RCC 7860 (cell line): ENCODE results near the gene SERPINB4.
"Not testable (repeated sequence)": the region's sequence is repeated elsewhere in the genome, so short reads cannot be mapped to it uniquely, and the experiment has no call there.

Source experiments
- DNase-seq: peaks from one replicate; pipeline ENCODE4 v3.0.0-alpha.2; 2015; ENCODE audit warnings: low spot score
- FAIRE-seq: peaks from 2 replicates; lab custom pipeline; 2012; peaks lifted over from hg19 to GRCh38; lab: Jason Lieb, UNC

The SERPINB4 gene

GRCh38 chr18:63644142-63644541 lies at the start of gene SERPINB4:
Gene SERPINB4, minus strand, starts transcription at chr18:63644256. Its CDS starts 679 bp downstream, at chr18:63643577.
- FAIRE-seq = not testable (repeated sequence)

GRCh38 chr18:63689064-63689463 lies 45.0 kb upstream of the SERPINB4 start:
- DNase-seq = no peak
- no peak for FAIRE-seq

More at GRCh38 chr18:63644142-63644541, at the start of gene SERPINB4:
- DNase-seq = not testable (repeated sequence)

DNA sequence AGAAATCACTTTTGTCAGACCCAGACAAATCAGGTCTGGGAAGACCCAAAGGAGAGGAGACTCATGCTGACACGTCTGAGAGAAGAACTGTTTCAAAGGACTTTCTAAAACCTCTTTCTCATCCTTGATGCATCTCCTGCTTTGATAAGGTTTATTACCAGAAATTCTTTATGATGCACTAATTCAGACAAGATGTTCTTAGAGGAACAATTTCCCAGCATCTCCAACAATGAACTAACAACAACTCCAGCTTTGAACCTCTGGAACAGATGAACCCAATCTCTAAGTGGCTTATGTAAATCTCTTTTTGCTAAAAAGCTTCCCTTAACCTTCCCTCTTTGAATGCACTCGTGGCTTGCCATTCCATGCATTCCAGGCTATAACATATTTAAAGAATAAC lies 42.8 kb upstream of the SERPINB4 start:
- no peak for FAIRE-seq
- no peak for DNase-seq

- no peak for FAIRE-seq
- no peak for DNase-seq
Measured at GRCh38 chr18:63684718-63685117, 40.7 kb upstream of the SERPINB4 start.

DNA sequence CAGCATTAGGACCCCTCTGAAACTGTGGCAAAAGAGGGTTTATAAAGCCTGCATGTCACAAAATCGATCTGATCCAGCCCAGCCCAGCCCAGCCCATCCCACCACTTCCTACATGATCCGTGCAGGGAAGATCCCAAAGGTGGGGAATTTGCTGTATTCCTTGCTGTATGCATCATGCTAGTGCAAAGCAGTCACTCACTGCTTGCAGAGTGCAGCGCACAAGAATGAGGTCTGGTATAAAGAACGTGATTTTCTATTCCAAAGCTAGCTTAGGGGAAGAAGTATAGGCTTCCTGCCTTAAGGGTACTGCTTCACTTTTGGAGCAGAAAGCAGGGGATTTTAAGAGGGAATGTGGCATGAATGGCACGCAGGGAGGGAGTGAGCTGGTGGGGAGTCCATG lies 39.8 kb upstream of the SERPINB4 start:
- FAIRE-seq (no peak), DNase-seq (no peak)

DNA sequence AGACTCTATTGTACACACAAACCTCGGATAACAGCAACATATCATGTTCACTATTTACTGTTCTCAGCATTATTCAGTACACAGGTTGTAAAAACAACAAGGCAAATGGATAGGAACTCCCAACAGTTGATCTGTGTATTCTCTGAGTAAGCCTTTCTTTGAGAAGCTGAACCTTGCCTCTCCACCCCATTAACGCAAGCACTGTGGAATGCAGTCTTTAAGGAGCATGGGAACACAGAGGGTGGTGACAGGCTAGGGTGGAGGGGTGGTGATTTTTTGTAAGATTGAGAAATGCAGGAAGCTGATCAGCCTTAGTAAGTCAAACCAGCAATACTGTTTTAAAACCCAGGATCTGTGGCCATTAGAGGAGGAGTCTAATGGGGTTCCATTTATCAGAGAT lies 39.1 kb upstream of the SERPINB4 start:
- DNase-seq = no peak

DNA sequence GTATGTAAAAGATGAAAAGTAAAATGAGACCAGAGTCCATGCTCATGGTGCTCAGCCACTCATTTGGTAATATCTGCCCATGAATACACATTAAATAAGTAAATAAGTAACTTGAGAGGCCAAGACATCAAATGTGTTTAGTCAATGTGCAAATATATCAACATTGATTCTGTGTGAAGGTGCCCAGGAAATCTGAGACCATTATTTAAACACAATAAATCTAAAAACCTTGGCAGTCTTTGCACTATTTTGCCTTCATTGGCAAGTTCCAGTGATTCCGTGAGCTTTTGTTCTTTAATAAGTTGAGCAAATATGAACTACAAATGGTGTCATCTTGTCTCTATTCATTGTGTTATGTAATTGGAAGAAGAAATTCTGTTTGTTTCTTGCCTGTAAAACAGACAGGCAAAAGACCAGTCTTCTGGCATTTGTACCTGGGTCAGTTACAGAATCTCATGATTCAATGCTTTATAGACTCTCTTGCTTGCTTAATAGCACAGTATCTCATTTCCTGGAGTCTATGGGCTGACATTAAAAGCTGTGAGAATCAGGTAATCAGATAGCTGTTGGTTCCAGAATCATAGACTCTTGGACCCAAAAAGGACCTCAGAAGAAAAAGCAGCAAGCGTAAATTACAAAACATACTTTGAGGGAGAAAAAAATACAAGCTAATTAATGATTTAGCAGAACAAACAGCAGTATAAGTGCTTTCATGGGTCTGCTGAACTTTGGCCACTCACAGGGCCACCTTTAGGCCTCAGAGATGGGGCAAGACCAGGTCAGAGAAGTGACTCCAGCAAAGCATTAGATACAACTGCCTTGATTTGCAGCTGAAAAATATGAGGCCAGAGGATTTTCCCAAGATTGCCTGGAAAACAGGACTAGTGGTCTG lies 37.6 kb upstream of the SERPINB4 start:
- FAIRE-seq = no peak
- no peak for DNase-seq

More for the DNA sequence above, 39.1 kb upstream of the SERPINB4 start:
- no peak for FAIRE-seq

DNA sequence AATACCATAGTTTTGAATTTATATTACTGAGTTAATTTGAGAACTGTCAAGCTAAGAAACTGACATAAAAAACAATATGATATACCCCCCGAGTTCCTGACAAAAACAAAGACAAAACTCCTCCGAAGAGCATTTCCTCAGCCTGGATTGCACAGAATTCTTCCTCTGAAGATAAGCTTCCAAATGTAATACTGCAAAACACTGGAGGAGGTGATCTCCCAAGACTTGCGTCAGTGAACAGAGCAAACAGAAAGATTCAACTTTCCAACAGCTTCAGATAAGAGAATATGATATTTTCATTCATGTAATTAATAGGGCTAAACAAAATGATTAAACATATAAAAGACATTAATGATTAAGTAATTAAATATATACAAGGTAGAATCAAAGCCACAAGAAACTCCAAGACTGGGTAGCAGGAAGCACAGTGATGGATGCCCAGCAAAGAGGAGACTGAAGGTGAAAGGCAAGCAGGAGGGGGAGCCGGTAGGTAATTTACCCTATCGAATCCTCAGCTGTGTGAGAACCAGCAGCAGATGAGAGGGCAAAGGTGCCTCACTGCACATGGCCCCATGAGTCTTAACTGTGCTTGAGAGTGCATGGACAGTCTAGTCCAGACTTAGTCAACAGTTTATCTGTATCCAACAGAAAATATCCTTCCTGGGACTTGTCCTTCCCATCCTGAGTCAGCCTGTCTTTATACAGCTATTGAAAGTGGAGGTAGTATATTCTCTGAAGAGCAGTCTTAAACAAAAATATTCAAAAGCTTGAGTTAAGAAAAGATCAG lies 36.0 kb upstream of the SERPINB4 start:
- no peak for DNase-seq
- no peak for FAIRE-seq

GRCh38 chr18:63677500-63678225 lies 33.6 kb upstream of the SERPINB4 start:
- no peak for DNase-seq
- FAIRE-seq = no peak

DNA sequence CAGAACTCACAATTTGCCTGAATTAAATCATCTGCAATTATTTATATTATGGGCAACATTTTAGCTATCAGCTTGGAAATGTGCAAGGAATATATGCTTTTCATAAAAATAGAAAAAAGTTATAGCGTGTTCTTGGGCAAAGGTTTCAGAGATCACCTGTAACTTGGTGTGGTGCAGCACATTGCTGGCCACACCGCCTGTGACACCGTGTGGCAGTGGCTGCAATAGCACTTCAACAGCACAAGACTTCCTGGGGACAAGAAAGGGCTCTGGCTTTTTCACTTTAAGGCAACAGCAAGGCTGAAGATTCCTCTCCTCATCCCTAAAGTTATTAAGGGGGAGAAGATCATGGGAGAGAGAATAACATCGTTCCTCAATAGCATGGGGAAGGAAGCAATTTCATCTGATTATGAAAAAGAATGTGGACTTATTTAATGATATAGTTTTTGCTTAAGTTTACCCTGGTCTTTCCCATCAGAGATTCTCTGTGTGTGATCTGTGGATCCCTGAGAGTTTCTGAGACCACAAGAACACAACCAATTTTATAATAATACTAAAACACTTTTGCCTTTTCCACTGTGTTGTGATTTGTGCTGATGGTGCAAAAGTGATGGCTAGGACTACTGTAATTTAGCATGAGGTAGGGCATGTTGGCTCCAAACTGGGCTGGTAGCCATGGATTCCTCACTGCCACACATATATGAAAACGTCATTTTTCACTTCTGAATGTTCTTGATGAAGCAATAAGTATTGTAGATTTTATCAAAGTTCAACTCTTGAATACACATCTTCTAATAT lies 32.7 kb upstream of the SERPINB4 start:
- no peak for FAIRE-seq
- no peak for DNase-seq

DNA sequence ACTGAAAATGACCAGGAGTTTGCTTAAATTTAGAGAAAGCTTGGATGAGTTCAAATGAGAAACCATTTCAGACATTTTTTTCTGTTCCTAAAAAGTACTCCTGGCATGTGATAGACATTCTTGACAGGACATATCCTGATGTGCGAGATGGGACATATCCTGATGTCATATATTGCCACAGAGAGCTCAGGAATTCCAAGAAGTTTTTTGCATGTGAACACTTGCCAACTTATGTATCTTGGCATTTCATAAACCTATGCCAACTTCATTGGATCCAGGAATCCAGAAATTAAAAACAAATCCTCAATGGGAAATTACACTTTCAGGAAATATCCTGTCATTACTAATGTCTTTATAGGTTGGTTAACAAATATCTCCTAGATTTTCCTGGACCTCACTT lies 20.5 kb upstream of the SERPINB4 start:
- FAIRE-seq (no peak), DNase-seq (no peak)

- FAIRE-seq, DNase-seq: not testable (repeated sequence)
Measured at GRCh38 chr18:63661750-63662149, 17.7 kb upstream of the SERPINB4 start, which contains the start of gene SERPINB3. Gene SERPINB3, minus strand, starts transcription at chr18:63661893. Its CDS starts 677 bp downstream, at chr18:63661216.

GRCh38 chr18:63658920-63659319 lies 14.9 kb upstream of the SERPINB4 start:
- not testable (repeated sequence) for FAIRE-seq, DNase-seq

GRCh38 chr18:63650271-63650670 lies 6.2 kb upstream of the SERPINB4 start:
- DNase-seq = not testable (repeated sequence)

DNA sequence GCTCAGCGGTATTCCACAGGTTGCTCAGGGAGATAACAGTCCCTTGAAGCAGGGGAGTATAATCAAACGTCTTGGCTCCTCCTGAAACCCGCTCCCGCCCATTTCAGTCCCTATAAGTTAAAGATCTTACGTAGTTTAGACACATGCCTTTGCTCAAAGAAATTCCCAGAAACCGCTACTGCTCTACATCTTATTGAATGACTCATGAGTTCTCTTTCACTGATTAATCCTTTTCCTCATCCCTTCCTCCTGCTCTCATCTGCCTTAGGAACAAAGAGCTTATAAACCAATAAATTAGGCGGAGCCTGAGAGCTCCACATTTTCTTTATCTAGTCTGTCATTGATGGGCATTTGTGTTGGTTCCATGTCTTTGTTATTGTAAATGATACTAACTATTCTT lies 4.2 kb upstream of the SERPINB4 start:
- no peak for FAIRE-seq
- DNase-seq = peak; percentile 37

More at GRCh38 chr18:63650271-63650670, 6.2 kb upstream of the SERPINB4 start:
- not testable (repeated sequence) for FAIRE-seq

DNA sequence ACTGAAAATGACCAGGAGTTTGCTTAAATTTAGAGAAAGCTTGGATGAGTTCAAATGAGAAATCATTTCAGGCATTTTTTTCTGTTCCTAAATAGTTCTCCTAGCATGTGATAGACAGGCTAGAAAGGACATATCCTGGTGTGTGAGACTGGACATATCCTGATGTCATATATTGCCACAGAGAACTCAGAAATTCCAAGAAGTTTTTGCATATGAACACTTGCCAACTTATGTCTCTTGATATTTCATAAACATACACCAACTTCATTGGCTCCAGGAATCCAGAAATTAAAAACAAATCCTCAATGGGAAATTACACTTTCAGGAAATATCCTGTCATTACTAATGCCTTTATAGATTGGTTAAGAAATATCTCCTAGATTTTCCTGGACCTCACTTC lies 2.9 kb upstream of the SERPINB4 start:
- DNase-seq (no peak), FAIRE-seq (no peak)

DNA sequence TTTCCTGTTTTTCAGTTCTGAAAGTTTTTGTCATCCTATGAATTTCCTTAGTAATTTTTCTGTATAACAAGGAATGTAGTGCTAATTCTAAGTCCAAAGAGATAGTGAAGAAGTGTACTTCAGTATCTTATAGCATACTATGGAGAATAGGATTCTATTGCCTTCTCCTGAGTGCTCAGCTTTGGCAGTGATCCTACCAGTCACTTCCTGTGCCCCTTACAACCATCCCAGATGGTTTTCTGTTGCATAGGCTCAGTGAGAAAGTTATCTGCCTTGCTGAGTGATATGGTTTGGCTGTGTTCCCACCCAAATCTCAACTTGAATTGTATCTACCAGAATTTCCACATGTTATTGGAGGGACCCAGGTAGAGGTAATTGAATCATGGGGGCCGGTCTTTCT lies 638 bp upstream of the SERPINB4 start:
- DNase-seq, FAIRE-seq: not testable (repeated sequence)

GRCh38 chr18:63642668-63643356 lies 1.2 kb downstream of the SERPINB4 start:
- DNase-seq, FAIRE-seq: not testable (repeated sequence)

DNA sequence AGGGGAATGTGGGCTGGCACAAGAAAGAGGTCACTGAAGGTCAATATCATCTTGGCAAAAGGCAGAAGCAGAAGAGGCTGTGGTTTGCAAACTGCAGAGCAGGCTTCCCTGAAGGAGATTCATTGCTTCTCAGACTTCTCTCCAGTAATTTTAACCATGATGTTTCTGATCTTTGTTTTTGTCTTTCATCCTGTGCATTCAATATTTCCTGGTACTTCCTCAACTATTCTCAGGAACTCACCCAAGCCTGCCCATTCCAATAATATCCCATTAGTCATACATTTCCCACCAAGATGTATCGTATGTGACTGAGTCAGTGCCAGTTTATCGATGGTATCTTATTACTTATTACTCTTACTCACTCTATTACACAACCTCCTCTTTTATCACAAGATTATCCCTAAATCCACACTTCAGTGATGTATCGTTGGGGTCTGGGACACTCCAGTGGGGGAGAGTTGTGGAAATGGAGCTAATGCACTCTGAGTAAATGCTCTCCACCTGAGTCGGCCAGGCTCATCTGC lies 2.8 kb downstream of the SERPINB4 start:
- FAIRE-seq, DNase-seq: not testable (repeated sequence)
